Osteocyte (in vitro differentiated cells): ENCODE measurements around the gene CFAP46. TPM values are rescaled to one million over a fixed set of nuclear protein-coding genes. Genes with fewer than 3 reads are reported as not detected.

ENCODE experiments used
- DNase-seq: peaks from one replicate; pipeline ENCODE4 v3.0.0; 2021; ENCODE audit warnings: mixed read lengths; ENCODE audit not compliant: unreplicated experiment; ENCODE audit errors: extremely low spot score
- H3K27ac Mint-ChIP-seq: one replicate; pipeline ENCODE4 v1.8.0; 2021; ENCODE audit warnings: mild to moderate bottlenecking, mixed read lengths; ENCODE audit not compliant: unreplicated experiment
- H3K27me3 Mint-ChIP-seq: one replicate; pipeline ENCODE4 v1.8.0; 2021; ENCODE audit warnings: mixed read lengths; ENCODE audit not compliant: unreplicated experiment
- H3K36me3 Mint-ChIP-seq: one replicate; pipeline ENCODE4 v1.8.0; 2021; ENCODE audit warnings: mixed read lengths; ENCODE audit not compliant: unreplicated experiment
- H3K4me1 Mint-ChIP-seq: one replicate; pipeline ENCODE4 v1.8.0; 2021; ENCODE audit warnings: mixed read lengths; ENCODE audit not compliant: unreplicated experiment
- H3K4me3 Mint-ChIP-seq: one replicate; pipeline ENCODE4 v1.8.0; 2021; ENCODE audit warnings: mild to moderate bottlenecking, moderate library complexity, mixed read lengths; ENCODE audit not compliant: unreplicated experiment
- H3K9me3 Mint-ChIP-seq: one replicate; pipeline ENCODE4 v1.8.0; 2021; ENCODE audit warnings: mixed read lengths; ENCODE audit not compliant: unreplicated experiment
- CTCF ChIP-seq: fragments of 200-600 bp; sonication (generic); IDR thresholded peaks from 2 replicates; pipeline ENCODE4 v1.5.0; 2021; ENCODE audit warnings: antibody characterized with exemption, mild to moderate bottlenecking, moderate library complexity
- total RNA-seq: library from RNA; stranded (reverse); gene quantifications from 2 replicates; pipeline ENCODE4 v1.2.1, GENCODE V29; 2021

Gene CFAP46
- total RNA-seq, 1 donor from 2014 or later, result 0.56 TPM

GRCh38 chr10:132820056-132820455, 122.3 kb downstream of the CFAP46 start:
- H3K9me3 Mint-ChIP-seq, result peaks cover 13% of the 10 kb centered on the region
- no peak overlapping the region for H3K4me3 Mint-ChIP-seq
- H3K36me3 Mint-ChIP-seq, result no peaks in the 10 kb centered on the region
- no peak overlapping the region for H3K27ac Mint-ChIP-seq
- no peak for DNase-seq
- no peaks in the 10 kb centered on the region for H3K4me1 Mint-ChIP-seq
- TF ChIP-seq CTCF, result no peak
- peaks cover 21% of the 10 kb centered on the region for H3K27me3 Mint-ChIP-seq

- H3K27ac Mint-ChIP-seq, result no peak overlapping the region
- DNase-seq, result no peak
- H3K4me3 Mint-ChIP-seq, result no peak overlapping the region
- no peaks in the 10 kb centered on the region for H3K4me1 Mint-ChIP-seq
- H3K9me3 Mint-ChIP-seq, result peaks cover 13% of the 10 kb centered on the region
- TF ChIP-seq CTCF, result no peak
- H3K27me3 Mint-ChIP-seq, result peaks cover 25% of the 10 kb centered on the region
- H3K36me3 Mint-ChIP-seq, result no peaks in the 10 kb centered on the region
Observed at GRCh38 chr10:132817701-132818211, 124.6 kb downstream of the CFAP46 start.

GRCh38 chr10:132816718-132817117, 125.7 kb downstream of the CFAP46 start:
- Mint-ChIP-seq H3K36me3 (no peaks in the 10 kb centered on the region), H3K9me3 (peaks cover 13% of the 10 kb centered on the region), H3K27me3 (peaks cover 25% of the 10 kb centered on the region), H3K4me3 (no peak overlapping the region), H3K4me1 (no peaks in the 10 kb centered on the region), H3K27ac (no peak overlapping the region)
- DNase-seq, result no peak
- no peak for TF ChIP-seq CTCF

GRCh38 chr10:132815168-132815857, 127.1 kb downstream of the CFAP46 start:
- Mint-ChIP-seq H3K9me3 (peaks cover 13% of the 10 kb centered on the region), H3K4me1 (no peaks in the 10 kb centered on the region), H3K27ac (no peak overlapping the region), H3K27me3 (peaks cover 25% of the 10 kb centered on the region), H3K4me3 (no peak overlapping the region), H3K36me3 (no peaks in the 10 kb centered on the region)
- no peak for TF ChIP-seq CTCF
- DNase-seq, result no peak

- DNase-seq, result no peak
- H3K36me3 Mint-ChIP-seq, result no peaks in the 10 kb centered on the region
- no peak overlapping the region for H3K4me3 Mint-ChIP-seq
- no peak overlapping the region for H3K27ac Mint-ChIP-seq
- TF ChIP-seq CTCF, result no peak
- H3K27me3 Mint-ChIP-seq, result peaks cover 23% of the 10 kb centered on the region
- H3K9me3 Mint-ChIP-seq, result peaks cover 7% of the 10 kb centered on the region
- H3K4me1 Mint-ChIP-seq, result no peaks in the 10 kb centered on the region
Observed at GRCh38 chr10:132814469-132814856, 127.9 kb downstream of the CFAP46 start.
